H1 (cell line): ENCODE data around the gene RBM25.

Experiments used
- CEBPB ChIP-seq: IDR thresholded peaks from 2 replicates; pipeline ENCODE4 v1.6.1; 2012; ENCODE audit warnings: low read depth, low read length
- EP300 ChIP-seq, 2 experiments: IDR thresholded peaks; 1 replicate in 1 of 2; 2 replicates in 1 of 2; pipeline ENCODE4 v1.6.1; 2011 to 2012; ENCODE audit warnings: low read depth in 2 of 2, low read length in 2 of 2, mild to moderate bottlenecking in 2 of 2, borderline replicate concordance in 1 of 2, inconsistent platforms in 1 of 2, moderate library complexity in 1 of 2
- POLR2AphosphoS5 ChIP-seq: IDR thresholded peaks from 2 replicates; pipeline ENCODE4 v1.6.1; 2011; ENCODE audit warnings: low read depth, low read length

GRCh38 chr14:73146111-73146510 lies 87.8 kb downstream of the RBM25 start:
- TF ChIP-seq EP300 (IDR thresholded peaks at IDR 0.05; ENCODE audit: borderline replicate concordance in 1 of 2, low read depth in 2 of 2, low read length in 2 of 2) (no peak), CEBPB (no peak), POLR2AphosphoS5 (no peak)
